Activated CD4-positive, alpha-beta T cell treated with anti-CD3 and anti-CD28 coated beads, Interleukin-2, amount 50 U/mL, for 4 hours (primary cell): ENCODE measurements around the gene NR1I2.

Experiments used
- DNase-seq, 2 experiments: peaks; one replicate each; pipeline ENCODE4 v3.0.0-alpha.2; 2020

The NR1I2 gene

DNA sequence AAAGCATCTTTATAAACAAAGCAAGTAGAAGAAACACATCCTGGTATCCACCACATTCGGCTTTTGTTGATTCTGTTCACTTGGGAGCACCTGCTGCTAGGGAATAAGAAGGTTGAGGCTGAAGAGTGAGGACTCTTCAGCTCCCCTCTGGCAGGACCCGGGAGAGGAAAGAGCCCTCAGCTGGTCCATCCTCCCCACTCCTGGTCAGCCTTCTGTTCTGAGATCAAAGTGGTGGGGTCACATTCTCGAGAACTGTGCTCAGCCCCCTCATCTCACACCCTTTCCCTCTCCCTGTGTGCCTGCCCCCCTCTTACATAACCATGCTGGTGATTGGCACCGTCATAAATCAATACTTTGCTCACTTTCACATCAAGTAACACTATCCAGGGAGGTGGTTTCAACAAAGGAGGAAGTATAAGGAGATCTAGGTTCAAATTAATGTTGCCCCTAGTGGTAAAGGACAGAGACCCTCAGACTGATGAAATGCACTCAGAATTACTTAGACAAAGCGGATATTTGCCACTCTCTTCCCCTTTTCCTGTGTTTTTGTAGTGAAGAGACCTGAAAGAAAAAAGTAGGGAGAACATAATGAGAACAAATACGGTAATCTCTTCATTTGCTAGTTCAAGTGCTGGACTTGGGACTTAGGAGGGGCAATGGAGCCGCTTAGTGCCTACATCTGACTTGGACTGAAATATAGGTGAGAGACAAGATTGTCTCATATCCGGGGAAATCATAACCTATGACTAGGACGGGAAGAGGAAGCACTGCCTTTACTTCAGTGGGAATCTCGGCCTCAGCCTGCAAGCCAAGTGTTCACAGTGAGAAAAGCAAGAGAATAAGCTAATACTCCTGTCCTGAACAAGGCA lies at the start of gene NR1I2:
Gene NR1I2, plus strand, starts transcription at position 772 of the 869 bp plus-strand sequence.
- DNase-seq = no peak

- DNase-seq = no peak
Observed at GRCh38 chr3:119733812-119734211, 48.1 kb upstream of the NR1I2 start.

- DNase-seq = no peak
Observed at GRCh38 chr3:119738741-119739140, 43.2 kb upstream of the NR1I2 start.

DNA sequence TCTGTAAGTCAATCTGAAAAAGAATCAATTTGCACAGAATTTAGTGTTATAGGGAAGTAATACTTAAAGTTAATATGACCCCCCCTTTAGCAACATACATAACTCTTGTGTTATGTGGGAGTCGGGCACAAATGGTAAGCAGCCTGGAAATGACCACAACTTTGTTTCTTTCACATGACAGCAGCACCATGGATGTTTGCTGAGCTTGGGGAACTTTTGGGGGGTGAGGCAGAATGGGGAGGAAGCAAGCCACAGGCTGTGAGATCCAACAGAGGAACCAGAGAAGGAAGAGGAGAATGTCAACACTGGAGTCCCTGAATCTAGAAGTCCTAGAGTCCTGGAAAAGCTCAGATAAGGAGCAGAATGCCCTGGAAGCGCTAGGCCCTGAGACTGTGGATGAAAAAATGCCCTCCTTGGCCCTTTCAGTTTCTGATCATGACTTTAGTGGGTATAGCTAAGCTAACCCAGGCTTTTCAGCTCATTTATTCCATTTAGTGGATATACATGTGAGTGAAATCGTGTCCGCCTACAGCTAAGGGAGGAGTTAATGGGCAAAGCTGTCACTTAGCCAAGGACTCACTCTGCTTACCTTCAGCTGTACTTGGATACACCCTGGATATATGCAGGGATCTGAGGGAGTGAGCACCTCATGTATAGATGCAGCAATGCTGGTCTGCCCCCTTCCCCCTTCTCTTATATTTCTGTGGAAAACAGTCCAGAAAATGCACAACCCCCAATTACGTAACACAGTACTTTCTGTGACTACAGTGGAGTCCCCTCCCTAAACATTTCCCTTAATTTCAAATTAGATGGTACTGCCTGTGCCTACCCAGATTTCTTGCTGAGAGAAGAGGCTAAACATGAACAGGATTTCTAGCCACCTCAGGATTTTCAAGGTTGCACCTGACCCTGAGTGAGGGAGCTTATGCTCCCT lies 40.0 kb upstream of the NR1I2 start:
- DNase-seq = no peak

DNA sequence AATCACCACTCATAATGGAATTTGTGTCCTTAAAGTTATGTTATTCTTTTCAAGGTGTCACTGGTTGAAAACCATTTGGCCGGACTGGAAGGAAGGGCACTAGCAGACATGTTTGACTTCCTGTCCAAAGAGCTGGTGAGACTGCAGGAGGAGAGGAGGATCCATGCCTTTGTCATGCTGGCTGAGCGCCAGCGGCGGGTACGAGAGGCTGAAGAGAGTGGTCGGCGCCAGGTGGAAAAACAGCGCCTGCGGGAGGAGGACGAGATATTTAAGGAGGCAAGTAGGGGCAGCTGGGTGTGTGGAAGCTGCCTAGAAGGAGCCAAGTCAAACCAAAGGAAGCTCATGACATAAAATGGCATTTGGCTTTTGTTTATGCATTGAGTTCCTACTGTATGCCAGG lies 38.0 kb upstream of the NR1I2 start:
- no peak for DNase-seq

- DNase-seq = no peak
Observed at GRCh38 chr3:119745942-119746341, 36.0 kb upstream of the NR1I2 start.

- no peak for DNase-seq
Observed at GRCh38 chr3:119746423-119746822, 35.5 kb upstream of the NR1I2 start.

DNA sequence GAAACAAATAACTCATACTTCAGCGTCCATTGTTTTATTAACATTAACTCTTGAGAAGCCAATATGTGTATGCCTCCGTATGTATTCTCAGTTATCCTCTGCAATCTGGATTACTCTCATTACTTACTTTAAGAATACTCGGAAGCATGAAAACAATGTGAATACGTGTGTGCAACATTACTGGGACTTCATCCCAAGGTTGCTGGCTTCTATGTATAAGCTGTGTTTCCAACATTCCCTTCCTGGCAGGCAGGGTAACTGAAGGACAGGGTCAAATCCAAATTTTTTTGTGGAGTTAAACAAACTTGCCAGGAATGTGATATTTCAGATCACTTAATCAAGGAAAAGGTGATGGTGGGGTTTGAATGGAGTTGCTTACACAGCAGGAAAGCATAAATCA lies 34.5 kb upstream of the NR1I2 start:
- no peak for DNase-seq

GRCh38 chr3:119748991-119749390 lies 32.9 kb upstream of the NR1I2 start:
- DNase-seq = no peak

DNA sequence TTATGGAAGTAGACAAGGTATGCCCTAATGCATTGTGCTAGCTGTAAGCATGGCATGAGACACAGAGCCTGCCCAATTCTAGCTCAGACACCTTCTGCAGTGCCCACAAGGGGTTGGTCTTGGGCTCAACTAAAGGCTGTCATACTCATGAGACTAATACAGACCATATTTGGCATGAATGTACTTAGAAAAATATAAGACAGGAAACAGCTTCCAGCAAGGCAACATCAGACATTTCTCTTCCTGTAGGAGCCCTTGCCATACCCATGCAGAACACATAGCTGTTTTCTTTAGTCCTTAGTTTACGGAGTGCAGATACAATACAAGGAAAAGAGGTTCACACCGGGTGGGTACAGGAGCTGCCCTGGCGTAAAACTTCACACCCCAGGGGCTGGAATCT lies 30.5 kb upstream of the NR1I2 start:
- DNase-seq = no peak

DNA sequence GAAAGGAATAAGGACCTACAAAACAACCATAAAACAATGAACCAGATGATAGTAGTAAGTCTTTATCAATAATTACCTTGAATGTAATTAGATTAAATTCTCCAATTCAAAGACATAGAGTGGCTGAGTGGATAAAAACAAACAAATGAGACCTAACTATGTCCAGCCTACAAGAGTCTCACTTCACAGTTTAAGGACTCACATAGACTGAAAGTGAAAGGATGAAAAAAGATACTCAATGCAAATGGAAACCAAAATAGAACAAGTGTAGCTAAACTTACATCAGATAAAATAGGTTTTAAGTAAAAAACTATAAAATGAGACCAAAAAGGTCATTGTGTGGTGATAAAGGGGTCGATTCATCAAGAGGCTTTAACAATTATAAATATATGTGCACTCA lies 21.9 kb upstream of the NR1I2 start:
- DNase-seq = no peak

DNA sequence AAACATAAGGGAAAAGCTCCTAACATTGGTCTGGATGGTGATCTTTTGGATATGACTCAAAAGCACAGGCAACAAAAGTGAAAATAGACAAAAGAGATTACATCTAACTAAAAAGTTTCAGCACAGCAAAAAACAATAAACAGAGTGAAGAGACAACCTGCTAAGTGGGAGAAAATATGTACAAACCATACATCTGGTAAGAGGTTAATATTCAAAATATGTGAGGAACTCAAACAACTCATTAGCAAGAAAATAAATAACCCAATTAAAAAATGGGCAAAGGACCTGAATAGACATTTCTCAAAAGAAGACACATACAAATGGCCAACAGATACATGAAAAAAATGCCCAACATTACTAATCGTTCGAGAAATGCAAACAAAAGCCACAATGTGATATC lies 19.0 kb upstream of the NR1I2 start:
- DNase-seq = no peak

DNA sequence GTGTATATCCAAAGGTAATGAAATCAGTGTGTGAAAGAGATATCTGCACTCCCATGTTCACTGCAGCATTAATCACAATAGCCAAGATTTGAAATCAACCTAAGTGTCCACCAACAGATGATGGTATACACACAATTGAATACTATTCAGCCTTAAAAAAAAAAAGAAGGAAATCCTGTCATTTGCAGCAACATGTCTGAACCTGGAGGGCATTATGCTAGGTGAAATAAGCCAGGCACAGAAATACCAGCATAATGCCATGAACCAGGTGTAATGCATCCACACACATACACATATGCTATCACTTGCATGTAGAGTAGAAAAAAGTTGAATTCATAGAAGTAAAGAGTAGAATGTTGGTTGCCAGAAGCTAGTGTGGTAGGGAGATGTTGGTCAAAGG lies 18.4 kb upstream of the NR1I2 start:
- DNase-seq = no peak

GRCh38 chr3:119765239-119765638 lies 16.7 kb upstream of the NR1I2 start:
- DNase-seq = no peak

DNA sequence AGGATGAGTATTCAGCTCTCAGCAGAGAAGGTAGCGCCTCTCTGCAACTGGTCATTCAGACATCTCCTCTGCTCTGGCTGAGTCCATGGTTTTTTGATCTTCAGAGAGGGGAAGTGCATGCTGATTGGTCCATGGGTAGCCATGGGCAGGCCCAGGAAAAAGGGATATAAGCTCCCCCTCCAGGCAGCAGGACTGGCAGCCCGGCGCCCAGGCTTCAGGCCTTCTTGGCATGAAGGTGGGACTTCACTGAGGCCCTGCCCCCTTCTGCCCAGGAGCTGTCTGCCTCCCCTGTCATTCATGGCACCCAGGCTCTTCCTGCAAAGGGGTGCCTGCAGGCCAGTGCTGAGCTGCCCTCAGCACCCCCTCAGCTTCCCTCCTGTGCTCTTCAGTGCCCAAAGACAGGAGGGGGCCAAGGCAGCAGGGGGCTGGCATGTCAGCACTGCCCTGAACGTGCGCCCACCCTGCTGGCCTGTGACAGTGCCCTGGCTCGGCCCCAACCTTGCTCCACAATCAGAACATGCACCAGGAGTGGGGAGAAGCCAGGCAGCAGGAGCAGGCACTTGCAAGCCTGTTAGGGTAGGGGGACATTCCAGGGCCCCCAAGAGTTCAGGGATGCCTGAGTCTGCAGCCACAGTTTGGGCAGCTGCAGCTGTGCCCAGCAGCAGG lies 13.8 kb upstream of the NR1I2 start:
- no peak for DNase-seq

- DNase-seq = no peak
Observed at GRCh38 chr3:119768668-119769393, 13.1 kb upstream of the NR1I2 start.

DNA sequence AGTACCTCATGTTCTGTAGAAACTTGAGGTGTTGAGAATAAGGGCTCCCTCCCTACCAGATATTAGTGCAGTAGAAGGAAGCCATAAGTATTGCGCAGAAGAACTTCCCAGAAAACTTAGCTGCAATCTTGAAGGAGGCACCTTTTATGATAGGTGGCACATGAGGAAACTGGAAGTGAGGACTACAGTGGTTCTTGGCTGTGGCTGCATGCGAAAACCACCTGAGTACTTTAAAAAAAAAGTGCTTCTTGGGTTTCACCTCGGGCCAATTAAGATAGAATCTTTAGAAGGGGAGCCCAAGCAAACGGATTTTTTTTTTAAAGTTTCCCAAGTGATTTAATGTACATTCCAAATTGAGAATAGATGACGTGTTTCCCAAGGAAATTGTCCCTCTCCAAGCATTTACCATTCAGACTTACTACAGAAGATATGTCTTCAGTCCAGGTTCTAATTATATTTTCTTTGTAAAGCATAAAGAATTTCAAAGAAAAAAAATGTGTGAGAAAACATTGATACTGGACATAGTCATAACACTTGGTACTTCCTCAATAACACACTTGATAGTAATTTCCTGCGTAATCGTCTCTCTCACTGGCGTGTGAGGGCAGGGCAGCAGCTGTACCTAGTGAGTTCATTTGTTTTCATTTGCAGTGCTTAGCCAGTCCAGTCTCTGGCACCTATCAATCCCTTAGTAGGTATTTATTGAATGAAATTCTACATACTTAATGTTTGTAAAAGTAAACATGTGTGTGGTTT lies 12.3 kb upstream of the NR1I2 start:
- no peak for DNase-seq

- DNase-seq = no peak
Observed at GRCh38 chr3:119774444-119774843, 7.5 kb upstream of the NR1I2 start.

DNA sequence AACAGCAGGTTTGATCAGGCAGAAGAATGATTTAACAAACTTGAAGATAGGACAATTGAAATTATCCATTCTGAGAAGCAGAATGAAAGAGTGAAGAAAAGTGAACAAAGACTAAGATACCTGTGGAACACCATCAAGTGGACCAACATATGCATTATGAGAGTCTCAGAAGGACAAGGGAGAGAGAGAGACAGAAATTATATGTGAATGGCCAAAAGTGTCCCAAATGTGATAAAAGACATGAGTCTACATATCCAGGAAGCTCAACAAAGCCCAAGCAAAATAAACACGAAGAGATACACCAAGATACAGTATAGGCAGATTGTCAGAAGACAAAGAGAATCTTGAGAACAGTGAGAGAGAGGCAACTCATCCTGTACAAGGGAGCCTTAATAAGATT lies 5.6 kb upstream of the NR1I2 start:
- DNase-seq = no peak

DNA sequence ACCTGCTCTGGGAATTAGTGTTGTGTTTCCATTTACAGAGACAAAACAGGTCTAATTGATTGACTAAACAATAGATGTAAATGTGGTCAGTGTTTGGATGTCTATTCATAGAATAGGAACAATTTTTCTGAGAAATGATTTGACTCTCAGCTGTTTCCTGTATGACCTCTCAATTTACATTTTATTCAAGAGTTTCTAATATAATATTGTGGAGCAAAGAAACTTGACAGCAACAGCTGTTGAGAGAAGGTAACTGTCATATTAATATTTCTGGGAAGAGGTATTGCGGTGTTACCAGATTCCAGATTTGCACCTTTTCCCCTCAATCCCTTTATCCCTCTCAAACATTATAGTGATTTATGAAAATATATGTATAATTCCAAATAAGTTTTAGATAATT lies 3.7 kb upstream of the NR1I2 start:
- DNase-seq = no peak

DNA sequence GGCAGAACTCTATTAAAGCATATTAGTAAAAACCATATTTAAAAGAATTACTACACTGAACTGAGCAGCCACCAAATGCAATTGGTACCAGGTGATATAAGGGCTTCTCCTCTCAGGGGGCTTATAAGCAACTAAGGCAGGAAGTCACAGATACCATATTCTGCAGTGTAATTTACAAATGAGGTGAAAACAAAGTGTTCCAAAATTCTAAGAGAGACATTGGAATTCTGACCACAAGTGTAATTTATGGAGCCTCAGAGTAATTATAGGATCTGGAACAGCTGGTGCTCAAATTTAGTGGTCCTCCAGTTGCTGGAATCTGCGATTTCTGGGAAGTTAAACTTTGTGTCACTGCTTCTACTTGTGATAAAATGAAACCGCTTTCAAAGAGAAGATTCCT lies 3.1 kb upstream of the NR1I2 start:
- no peak for DNase-seq
